Duodenal mucosa (tissue), 2 donors: ENCODE results near the gene PDZD8.

Source experiments
- H3K27ac ChIP-seq: one replicate; pipeline ENCODE4 v1.7.0; 2013; ENCODE audit warnings: low read depth, low read length
- H3K27me3 ChIP-seq, 2 donors: one replicate each; pipeline ENCODE4 v1.7.0; 2013; ENCODE audit warnings: low read length in 2 of 2, control low read depth in 1 of 2; ENCODE audit not compliant: insufficient read depth in 2 of 2, control insufficient read depth in 1 of 2
- H3K36me3 ChIP-seq, 2 donors: one replicate each; pipeline ENCODE4 v1.7.0; 2013; ENCODE audit warnings: low read length in 2 of 2, control low read depth in 1 of 2; ENCODE audit not compliant: insufficient read depth in 2 of 2, control insufficient read depth in 1 of 2
- H3K4me1 ChIP-seq, 2 donors: one replicate each; pipeline ENCODE4 v1.7.0; 2013; ENCODE audit warnings: low read length in 2 of 2, control low read depth in 1 of 2; ENCODE audit not compliant: insufficient read depth in 2 of 2, control insufficient read depth in 1 of 2
- H3K4me3 ChIP-seq, 2 donors: one replicate each; pipeline ENCODE4 v1.7.0; 2013; ENCODE audit warnings: low read length in 2 of 2, low read depth in 1 of 2
- H3K9ac ChIP-seq, 2 donors: one replicate each; pipeline ENCODE4 v1.7.0; 2013; ENCODE audit warnings: low read length in 2 of 2, low read depth in 1 of 2
- H3K9me3 ChIP-seq, 2 donors: one replicate each; pipeline ENCODE4 v1.7.0; 2013; ENCODE audit warnings: low read length in 2 of 2, control low read depth in 1 of 2; ENCODE audit not compliant: control insufficient read depth in 1 of 2

Gene PDZD8

GRCh38 chr10:117273980-117274379 is 101.3 kb downstream of the PDZD8 start:
- Histone ChIP-seq H3K4me3 (no peak overlapping the region), H3K36me3 (no peaks in the 10 kb centered on the region), H3K27ac (no peak overlapping the region), H3K9ac (no peak overlapping the region), H3K9me3 (no peaks in the 10 kb centered on the region), H3K27me3 (no peaks in the 10 kb centered on the region), H3K4me1 (no peaks in the 10 kb centered on the region)

- Histone ChIP-seq H3K27ac (no peak overlapping the region), H3K36me3 (no peaks in the 10 kb centered on the region), H3K27me3 (no peaks in the 10 kb centered on the region), H3K9ac (no peak overlapping the region), H3K4me1 (no peaks in the 10 kb centered on the region), H3K9me3 (no peaks in the 10 kb centered on the region), H3K4me3 (no peak overlapping the region)
Measured at GRCh38 chr10:117272195-117273076, 102.8 kb downstream of the PDZD8 start.

GRCh38 chr10:117271427-117271826 is 103.8 kb downstream of the PDZD8 start:
- Histone ChIP-seq H3K9ac (no peak overlapping the region), H3K9me3 (no peaks in the 10 kb centered on the region), H3K27ac (no peak overlapping the region), H3K27me3 (no peaks in the 10 kb centered on the region), H3K36me3 (no peaks in the 10 kb centered on the region), H3K4me1 (no peaks in the 10 kb centered on the region), H3K4me3 (no peak overlapping the region)

- H3K9me3 ChIP-seq, result no peaks in the 10 kb centered on the region
- no peak overlapping the region for H3K9ac ChIP-seq
- no peaks in the 10 kb centered on the region for H3K27me3 ChIP-seq
- H3K4me3 ChIP-seq, result no peak overlapping the region
- no peak overlapping the region for H3K27ac ChIP-seq
- H3K36me3 ChIP-seq, result no peaks in the 10 kb centered on the region
- H3K4me1 ChIP-seq, result no peaks in the 10 kb centered on the region
Measured at GRCh38 chr10:117268907-117269306, 106.3 kb downstream of the PDZD8 start.

- Histone ChIP-seq H3K9ac (no peak overlapping the region), H3K27me3 (no peaks in the 10 kb centered on the region), H3K27ac (no peak overlapping the region), H3K4me3 (no peak overlapping the region), H3K4me1 (no peaks in the 10 kb centered on the region), H3K9me3 (no peaks in the 10 kb centered on the region), H3K36me3 (no peaks in the 10 kb centered on the region)
Measured at GRCh38 chr10:117268258-117268657, 107.0 kb downstream of the PDZD8 start.

- Histone ChIP-seq H3K9me3 (no peaks in the 10 kb centered on the region), H3K27ac (no peak overlapping the region), H3K36me3 (no peaks in the 10 kb centered on the region), H3K27me3 (no peaks in the 10 kb centered on the region), H3K4me3 (no peak overlapping the region), H3K4me1 (no peaks in the 10 kb centered on the region), H3K9ac (no peak overlapping the region)
Measured at GRCh38 chr10:117266812-117267211, 108.4 kb downstream of the PDZD8 start.

GRCh38 chr10:117266400-117266799 is 108.8 kb downstream of the PDZD8 start:
- no peaks in the 10 kb centered on the region for H3K4me1 ChIP-seq
- no peak overlapping the region for H3K9ac ChIP-seq
- no peaks in the 10 kb centered on the region for H3K9me3 ChIP-seq
- no peaks in the 10 kb centered on the region for H3K36me3 ChIP-seq
- no peaks in the 10 kb centered on the region for H3K27me3 ChIP-seq
- H3K27ac ChIP-seq, result no peak overlapping the region
- H3K4me3 ChIP-seq, result no peak overlapping the region

- Histone ChIP-seq H3K36me3 (no peaks in the 10 kb centered on the region), H3K4me3 (no peak overlapping the region), H3K9ac (no peak overlapping the region), H3K4me1 (no peaks in the 10 kb centered on the region), H3K9me3 (no peaks in the 10 kb centered on the region), H3K27ac (no peak overlapping the region), H3K27me3 (peaks cover 0 to 4% of the 10 kb centered on the region in 2 donors)
Measured at GRCh38 chr10:117264782-117265181, 110.5 kb downstream of the PDZD8 start.

GRCh38 chr10:117262903-117263293 is 112.3 kb downstream of the PDZD8 start:
- peaks cover 0 to 8% of the 10 kb centered on the region in 2 donors for H3K27me3 ChIP-seq
- no peaks in the 10 kb centered on the region for H3K36me3 ChIP-seq
- peaks cover 0 to 6% of the 10 kb centered on the region in 2 donors for H3K4me1 ChIP-seq
- H3K9ac ChIP-seq, result no peak overlapping the region
- H3K27ac ChIP-seq, result no peak overlapping the region
- no peak overlapping the region for H3K4me3 ChIP-seq
- H3K9me3 ChIP-seq, result no peaks in the 10 kb centered on the region

- Histone ChIP-seq H3K27me3 (peaks cover 0 to 8% of the 10 kb centered on the region in 2 donors), H3K4me3 (no peak overlapping the region), H3K27ac (no peak overlapping the region), H3K9ac (no peak overlapping the region), H3K9me3 (no peaks in the 10 kb centered on the region), H3K4me1 (peaks cover 0 to 6% of the 10 kb centered on the region in 2 donors), H3K36me3 (no peaks in the 10 kb centered on the region)
Measured at GRCh38 chr10:117262291-117262902, 112.8 kb downstream of the PDZD8 start.
